GM19452 (cell line): ENCODE results near the gene EVX2.

Source experiments
- ATAC-seq: cut with Tn5 transposase; IDR thresholded peaks from one replicate; pipeline ENCODE4 v1.9.1; 2021; ENCODE audit not compliant: unreplicated experiment

The EVX2 gene

DNA sequence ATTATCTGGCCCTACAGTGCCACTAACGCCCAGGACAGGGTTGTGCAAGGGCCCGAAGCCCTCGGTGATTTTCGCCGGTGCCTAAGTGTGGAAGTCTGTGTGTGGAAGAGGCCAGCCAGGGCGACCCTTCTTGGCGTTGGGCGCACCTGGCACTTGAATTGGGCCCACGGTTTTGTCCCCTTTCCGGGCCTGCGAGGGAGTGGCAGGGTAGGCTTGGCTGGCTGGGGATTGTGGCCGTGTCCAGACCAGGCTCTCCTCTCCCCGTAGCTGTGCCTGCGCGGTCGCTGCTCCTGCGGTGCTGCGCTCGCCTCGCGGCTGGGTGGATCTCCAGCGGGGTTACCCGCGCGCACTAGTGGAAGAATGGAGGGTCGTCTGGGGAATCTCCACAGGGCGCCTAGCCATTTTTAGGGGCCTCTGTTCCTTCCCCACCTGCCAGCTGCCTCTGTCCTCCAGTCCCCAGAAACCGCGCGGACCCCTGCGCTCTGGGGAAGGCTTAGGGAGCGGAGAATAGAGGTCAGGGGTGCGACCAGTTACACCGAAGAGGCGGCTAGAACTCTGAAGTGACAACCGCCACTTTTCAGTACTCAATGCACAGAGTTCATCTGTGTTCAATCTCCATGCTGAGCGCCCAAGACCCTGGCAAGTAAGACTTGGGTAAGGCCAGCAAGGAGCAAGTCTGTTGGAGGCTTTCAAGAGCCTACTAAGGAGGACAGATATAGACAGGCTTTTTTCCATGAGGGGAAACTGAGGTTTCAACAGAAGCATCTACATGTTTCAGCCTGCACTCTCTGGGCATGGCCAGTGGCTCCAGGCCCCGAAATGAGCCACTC is 16.0 kb downstream of the EVX2 start:
- ATAC-seq, result no peak

DNA sequence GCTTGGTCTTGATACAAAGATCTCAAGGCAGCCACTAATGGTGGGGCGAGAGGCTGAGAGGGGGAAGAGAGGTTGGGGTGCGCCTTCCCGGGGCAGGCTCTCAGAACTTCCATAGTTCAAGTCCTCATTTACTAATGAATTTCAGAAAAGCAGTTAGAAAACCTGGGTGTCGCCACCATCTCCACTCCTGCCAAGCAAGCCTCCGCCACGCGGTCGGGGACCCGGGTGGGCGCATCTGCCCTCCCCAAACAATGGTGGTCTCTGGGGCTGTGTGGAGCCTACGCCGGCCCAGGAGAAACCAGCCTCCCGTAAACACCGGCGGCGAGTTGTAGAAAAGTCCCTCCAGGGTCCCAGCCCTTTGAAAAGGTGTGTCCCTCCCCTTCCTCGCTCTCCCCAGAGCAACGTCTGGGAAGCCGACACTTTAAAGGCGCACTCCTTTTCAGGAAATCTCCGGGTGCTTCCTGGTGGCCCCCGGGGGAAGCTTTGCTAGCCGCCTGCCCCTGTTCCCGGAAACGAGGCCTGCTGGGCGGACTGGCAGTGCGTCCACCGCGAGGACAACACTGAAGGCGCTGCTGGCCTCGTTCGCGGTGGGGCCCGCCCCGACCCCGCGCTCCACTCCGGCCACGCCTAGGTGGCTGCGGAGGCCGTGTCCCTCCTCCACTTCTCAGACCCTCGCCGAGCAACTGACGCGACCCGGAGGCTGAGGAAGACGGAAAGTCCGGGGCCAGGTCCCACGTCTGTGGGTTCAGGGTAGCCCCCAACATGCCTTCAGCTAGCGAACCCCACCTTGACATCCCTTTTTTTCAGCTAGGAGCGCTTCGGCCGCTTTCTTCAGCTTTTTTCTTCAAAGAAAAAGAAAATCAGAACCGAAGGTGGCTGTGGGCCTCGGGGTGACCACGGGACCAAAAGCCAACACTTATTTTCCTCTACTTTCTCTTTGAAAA is 16.8 kb downstream of the EVX2 start:
- no peak for ATAC-seq

DNA sequence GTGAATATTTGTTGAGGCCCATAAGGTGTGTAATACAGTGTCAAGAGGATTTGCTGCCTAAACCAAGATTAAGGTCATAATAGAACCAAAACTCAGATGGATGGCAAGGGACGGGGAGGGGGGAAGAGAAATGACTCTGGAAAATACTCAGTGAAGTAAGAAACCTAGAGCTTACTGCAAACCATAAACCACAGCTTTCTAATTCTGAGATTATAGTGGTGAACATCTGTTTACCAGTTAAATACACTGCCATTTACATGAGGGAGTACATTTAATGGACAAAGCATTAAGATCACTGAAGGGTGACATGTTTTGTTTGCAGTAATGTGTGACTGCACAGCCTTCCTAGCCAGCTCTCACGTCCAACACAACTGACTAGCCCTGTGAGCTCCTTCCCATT is 19.8 kb downstream of the EVX2 start:
- no peak for ATAC-seq

DNA sequence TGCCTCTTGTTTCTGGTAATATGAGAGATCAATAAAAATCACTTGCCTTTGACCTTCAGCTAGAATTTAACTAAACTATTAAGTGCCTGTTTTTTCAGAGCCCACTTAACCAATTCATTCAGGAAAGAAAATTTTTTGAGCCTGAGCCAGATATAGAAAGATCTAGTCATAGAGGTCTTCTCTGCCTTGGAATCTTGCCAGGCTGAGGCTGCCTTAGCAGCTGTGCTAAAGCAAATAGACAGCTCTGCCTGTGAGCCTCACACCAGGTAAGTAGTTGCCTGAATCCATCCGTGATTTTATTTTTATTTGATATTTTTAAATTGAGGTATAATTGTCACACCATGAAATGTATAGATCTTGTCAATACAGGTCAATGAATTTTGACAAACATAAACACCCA is 27.4 kb downstream of the EVX2 start:
- ATAC-seq, result no peak

DNA sequence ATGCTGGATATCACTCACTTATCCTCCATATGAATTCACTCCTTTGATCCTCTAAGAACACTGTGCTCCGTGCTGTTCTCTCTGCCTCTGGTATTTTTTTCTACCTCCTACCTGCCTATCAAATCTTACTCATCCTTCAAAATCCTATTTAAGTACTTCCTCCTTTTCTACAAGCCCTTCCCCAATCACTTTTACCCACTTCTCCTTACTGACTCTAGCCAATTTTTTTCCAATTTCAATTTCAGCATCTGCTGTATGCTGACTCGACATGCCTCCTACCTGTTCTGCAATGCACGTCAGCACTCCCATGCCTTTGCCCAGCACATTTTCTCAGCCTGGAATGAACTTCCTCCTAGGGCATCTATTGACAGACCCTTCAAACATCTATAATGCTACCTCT is 44.4 kb downstream of the EVX2 start:
- no peak for ATAC-seq

DNA sequence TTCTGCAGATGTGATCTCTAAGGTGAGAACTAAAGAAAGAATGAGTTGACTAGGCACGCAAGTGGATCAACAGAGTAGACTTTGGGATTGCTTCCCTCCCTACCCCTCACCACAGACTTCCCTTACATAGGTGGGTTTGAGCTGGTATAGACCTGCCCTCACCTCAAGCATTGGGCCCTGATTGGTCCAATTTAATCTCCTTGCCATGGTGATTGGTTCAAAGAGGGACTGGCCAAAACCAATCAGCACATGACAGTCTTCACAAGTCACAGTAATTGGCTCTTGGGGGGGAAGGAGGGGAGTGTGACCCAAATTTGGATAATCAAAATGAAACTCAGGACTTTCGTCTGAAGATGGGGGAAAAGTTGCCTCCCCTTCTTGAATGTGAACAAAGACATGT is 45.1 kb downstream of the EVX2 start:
- ATAC-seq, result no peak

DNA sequence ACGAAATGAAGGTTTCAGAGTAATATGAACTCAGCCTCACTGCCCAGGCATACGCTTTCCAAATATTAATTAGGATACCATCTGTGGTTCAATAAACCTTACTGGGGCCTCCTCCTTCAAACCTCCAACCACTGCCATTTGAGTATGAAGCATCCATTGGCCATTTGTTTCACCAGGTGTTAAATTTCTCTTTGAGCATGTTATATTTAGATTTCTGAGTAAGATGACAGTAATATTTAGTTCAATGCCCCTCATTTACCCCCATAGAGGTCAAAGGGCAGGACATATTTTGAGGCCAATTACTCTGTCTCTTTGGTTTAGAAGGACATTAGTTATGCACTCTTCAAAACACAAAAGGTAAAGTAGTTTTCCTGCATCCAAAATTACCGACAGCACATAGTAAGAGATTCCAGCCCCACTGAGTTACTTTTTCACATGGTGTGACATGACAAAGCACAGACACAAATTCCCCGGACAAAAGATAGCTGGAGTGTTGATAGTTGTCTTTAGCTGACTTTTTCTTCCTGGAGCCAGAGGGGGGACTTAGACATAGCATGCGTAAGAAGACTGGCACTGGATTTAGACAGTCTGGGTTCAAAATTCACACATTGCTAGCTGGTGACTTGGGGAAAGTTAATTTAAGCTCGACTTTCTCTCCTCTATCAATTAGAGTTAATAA is 48.6 kb downstream of the EVX2 start:
- ATAC-seq, result no peak

DNA sequence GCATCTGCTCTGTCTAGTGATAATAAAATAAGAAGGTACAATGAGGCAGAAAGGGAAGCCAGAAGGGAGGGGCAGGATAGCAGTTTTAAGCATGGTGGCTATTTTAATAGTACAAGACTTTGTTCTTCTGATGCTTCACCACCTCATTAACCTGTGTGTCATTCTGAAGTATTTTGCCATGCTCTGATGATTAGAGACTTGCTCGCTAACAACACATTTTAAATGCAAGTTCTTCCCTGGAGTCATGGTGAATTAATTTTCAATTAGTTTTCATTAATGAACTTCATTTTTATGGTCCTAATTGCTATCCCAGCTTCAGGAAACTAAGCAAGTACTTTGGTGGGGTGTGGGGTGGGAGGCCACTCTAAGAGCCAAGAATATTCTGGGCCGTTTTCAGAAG is 56.0 kb downstream of the EVX2 start:
- ATAC-seq, result no peak
